ENCODE measurements around the gene KCMF1.

- TF ChIP-seq CTCF (conservative IDR thresholded peaks at IDR 0.05) (no peak), ZFX (IDR thresholded peaks at IDR 0.05) (no peak)
Measured at GRCh38 chr2:85088921-85089320, 118.0 kb downstream of the KCMF1 start.

Data from C4-2B (cell line).